Lung (tissue), 12 donors: ENCODE measurements around the gene WASF2. TPM values are rescaled to one million over a fixed set of nuclear protein-coding genes. Genes with fewer than 3 reads are reported as not detected.

Experiments
- ATAC-seq: fragments of 200-7000 bp; cut with Tn5 transposase; one replicate; pipeline ENCODE4 v1.9.1; 2020; ENCODE audit warnings: moderate number of reproducible peaks; ENCODE audit not compliant: insufficient read depth, low FRiP score
- DNase-seq, 3 donors: peaks; one replicate each; pipeline ENCODE4 v3.0.0-alpha.2; 2013 to 2017
- H3K27ac ChIP-seq, 2 donors: one replicate each; pipeline ENCODE4 v1.5.1; 2013; ENCODE audit warnings: mild to moderate bottlenecking in 2 of 2, moderate library complexity in 2 of 2, control low read depth in 1 of 2, inconsistent platforms in 1 of 2, low read depth in 1 of 2, low read length in 1 of 2
- H3K27me3 ChIP-seq, 3 donors: one replicate each; pipeline ENCODE4 v1.5.1; 2013; ENCODE audit warnings: low read length in 2 of 3; ENCODE audit not compliant: control insufficient read depth in 3 of 3, insufficient read depth in 3 of 3
- H3K36me3 ChIP-seq, 4 donors: one replicate each; pipeline ENCODE4 v1.5.1; 2013; ENCODE audit warnings: low read length in 4 of 4, mild to moderate bottlenecking in 1 of 4, moderate library complexity in 1 of 4; ENCODE audit not compliant: control insufficient read depth in 4 of 4, insufficient read depth in 4 of 4
- H3K4me1 ChIP-seq, 5 donors: one replicate each; pipeline ENCODE4 v1.5.1; 2013; ENCODE audit warnings: low read length in 5 of 5, mild to moderate bottlenecking in 2 of 5, moderate library complexity in 1 of 5; ENCODE audit not compliant: control insufficient read depth in 5 of 5, insufficient read depth in 5 of 5
- H3K4me3 ChIP-seq: one replicate; pipeline ENCODE4 v1.5.1; 2013; ENCODE audit warnings: mild to moderate bottlenecking, control low read depth, moderate library complexity
- H3K9ac ChIP-seq, 2 donors: one replicate each; pipeline ENCODE4 v1.5.1; 2013; ENCODE audit warnings: low read length in 2 of 2, control low read depth in 1 of 2; ENCODE audit not compliant: insufficient read depth in 1 of 2
- H3K9me3 ChIP-seq, 4 donors: one replicate each; pipeline ENCODE4 v1.5.1; 2013; ENCODE audit warnings: low read length in 3 of 4, mild to moderate bottlenecking in 1 of 4, moderate library complexity in 1 of 4; ENCODE audit not compliant: control insufficient read depth in 4 of 4, insufficient read depth in 3 of 4
- WGBS, 2 donors: extraction: QIAGEN DNeasy Blood & Tissue Kit; methylation state at CpG; one replicate each; pipeline ENCODE4 v1.1.7; 2013; 5-methylcytosine and 5-hydroxymethylcytosine counted together
- polyA plus RNA-seq, 2 donors: library from polyadenylated mRNA; stranded (reverse); fragments of 200-250 nt; gene quantifications; one replicate each; pipeline ENCODE4 v1.2.1, GENCODE V29; 2013
- total RNA-seq, 2 donors: library from RNA; depleted of rRNA in 1 of 2; stranded (reverse); fragments of >200 nt in 1 of 2; gene quantifications; one replicate each; pipeline ENCODE4 v1.2.1, GENCODE V29; 2014 to 2021
- TF ChIP-seq, protein P1 (sequence below): IDR thresholded peaks from 2 replicates; pipeline ENCODE4 v1.5.1; 2012; ENCODE audit warnings: mild to moderate bottlenecking; ENCODE audit errors: control extremely low read depth, extremely low read depth
- donor health status: control.
- donor health status: control.
- donor health status: Bipolar disorder and iron deficiency.
- donor health status: healthy.
- donor health status: DM: yes; HTN: yes; CAD: no.

WASF2 gene
- total and polyA plus RNA-seq, 4 donors: 27.3 to 136 (median 49.5) TPM

DNA sequence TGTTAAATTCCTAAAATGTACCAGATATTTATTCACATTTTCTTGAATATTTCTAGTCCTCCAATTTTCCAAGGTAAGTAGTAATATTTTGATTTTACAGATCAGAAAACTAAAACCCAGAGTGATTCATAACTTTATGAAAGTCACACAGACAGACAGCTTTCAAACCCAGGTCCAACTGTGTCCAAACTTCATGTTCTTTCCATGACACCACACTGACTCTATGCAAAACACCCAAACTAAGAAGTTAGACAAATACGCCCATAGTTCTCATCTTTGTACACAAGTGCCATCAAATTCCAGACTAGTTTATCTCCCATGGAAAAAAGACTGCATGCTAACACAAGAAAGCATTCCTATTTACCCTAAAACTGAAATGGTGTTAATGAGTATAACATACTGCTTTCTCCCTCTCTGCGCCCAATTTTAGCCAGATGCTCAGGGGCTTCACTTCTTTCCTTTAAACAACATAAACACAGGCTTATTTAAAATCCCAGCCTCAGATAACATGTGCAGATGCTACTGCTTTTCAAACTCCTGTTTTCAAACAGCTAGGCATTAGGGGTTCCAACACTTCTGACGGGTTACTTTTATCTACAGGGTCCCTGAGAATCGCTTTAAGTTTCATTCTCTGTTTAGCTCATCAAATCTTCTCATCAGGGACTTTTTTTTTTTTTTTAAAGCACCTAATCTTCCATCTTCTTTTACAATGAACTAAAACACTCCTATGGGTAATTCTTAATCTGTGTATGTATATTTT lies 44.6 kb downstream of the WASF2 start:
- H3K27me3 ChIP-seq: no peaks in the 10 kb centered on the region
- TF ChIP-seq, protein P1, sequence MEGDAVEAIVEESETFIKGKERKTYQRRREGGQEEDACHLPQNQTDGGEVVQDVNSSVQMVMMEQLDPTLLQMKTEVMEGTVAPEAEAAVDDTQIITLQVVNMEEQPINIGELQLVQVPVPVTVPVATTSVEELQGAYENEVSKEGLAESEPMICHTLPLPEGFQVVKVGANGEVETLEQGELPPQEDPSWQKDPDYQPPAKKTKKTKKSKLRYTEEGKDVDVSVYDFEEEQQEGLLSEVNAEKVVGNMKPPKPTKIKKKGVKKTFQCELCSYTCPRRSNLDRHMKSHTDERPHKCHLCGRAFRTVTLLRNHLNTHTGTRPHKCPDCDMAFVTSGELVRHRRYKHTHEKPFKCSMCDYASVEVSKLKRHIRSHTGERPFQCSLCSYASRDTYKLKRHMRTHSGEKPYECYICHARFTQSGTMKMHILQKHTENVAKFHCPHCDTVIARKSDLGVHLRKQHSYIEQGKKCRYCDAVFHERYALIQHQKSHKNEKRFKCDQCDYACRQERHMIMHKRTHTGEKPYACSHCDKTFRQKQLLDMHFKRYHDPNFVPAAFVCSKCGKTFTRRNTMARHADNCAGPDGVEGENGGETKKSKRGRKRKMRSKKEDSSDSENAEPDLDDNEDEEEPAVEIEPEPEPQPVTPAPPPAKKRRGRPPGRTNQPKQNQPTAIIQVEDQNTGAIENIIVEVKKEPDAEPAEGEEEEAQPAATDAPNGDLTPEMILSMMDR: no peak
- WGBS, 2 donors: 80 to 89% methylated on average over 4 of the region's 4 CpGs
- H3K9ac ChIP-seq: no peak overlapping the region
- H3K27ac ChIP-seq: no peak overlapping the region
- no peak for DNase-seq
- peaks cover 0 to 11% (median 0%) of the 10 kb centered on the region in 5 donors for H3K4me1 ChIP-seq
- peaks cover 0 to 9% (median 5%) of the 10 kb centered on the region in 4 donors for H3K36me3 ChIP-seq
- no peak for ATAC-seq
- no peak overlapping the region for H3K4me3 ChIP-seq
- no peaks in the 10 kb centered on the region for H3K9me3 ChIP-seq

DNA sequence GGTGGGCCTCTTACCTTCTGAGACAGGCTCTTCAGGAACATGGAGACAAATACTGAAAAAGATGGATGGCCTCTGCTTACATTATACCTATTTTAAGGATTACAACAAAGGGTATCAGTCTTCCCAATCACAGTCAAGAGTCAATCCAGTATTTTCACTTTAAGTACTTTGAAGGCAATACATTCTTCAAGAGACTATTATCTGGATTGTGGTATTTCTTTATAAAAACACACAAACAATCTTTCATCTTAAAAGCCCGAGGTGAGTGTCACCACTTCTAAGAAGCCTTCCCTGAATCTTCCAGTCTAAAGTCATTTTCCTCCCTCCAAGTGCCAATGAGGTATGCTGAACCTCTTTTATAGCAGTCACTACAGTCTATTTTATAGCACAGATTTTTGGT lies 45.3 kb downstream of the WASF2 start:
- Histone ChIP-seq H3K4me3 (no peak overlapping the region), H3K9ac (no peak overlapping the region), H3K36me3 (peaks cover 0 to 9% (median 4%) of the 10 kb centered on the region in 4 donors), H3K27ac (no peak overlapping the region), H3K9me3 (no peaks in the 10 kb centered on the region), H3K4me1 (peaks cover 0 to 11% (median 0%) of the 10 kb centered on the region in 5 donors), H3K27me3 (no peaks in the 10 kb centered on the region)
- no peak for DNase-seq
- TF ChIP-seq, protein P1: no peak
- ATAC-seq: no peak
- 26 to 68% methylated on average over 1 of the region's 1 CpG for WGBS, 2 donors

DNA sequence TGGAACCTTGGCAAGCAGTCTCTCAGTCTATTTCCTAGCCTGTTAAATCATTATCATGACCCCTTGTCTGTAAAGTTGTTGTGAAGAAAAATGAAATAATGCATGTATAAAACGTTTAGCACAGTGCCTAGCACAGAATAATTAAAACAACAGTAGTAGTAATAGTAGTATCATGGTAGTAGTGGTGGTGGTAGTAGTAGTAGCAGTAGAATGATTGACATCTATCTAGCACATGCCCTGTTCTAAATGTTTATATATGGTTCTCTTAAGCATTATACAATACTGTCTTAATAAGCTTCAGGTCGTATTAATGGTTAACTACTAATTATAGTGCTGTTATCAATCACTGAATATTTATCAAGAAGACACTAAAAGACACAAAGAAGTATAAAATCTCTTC lies 50.8 kb downstream of the WASF2 start:
- H3K36me3 ChIP-seq: peaks cover 0 to 4% (median 0%) of the 10 kb centered on the region in 4 donors
- DNase-seq: no peak
- H3K4me1 ChIP-seq: peaks cover 10 to 38% (median 20%) of the 10 kb centered on the region in 5 donors
- H3K27me3 ChIP-seq: no peaks in the 10 kb centered on the region
- ATAC-seq: no peak
- no peaks in the 10 kb centered on the region for H3K9me3 ChIP-seq
- WGBS, 2 donors: 47 to 53% methylated on average over 2 of the region's 2 CpGs
- TF ChIP-seq, protein P1: no peak
- H3K4me3 ChIP-seq: no peak overlapping the region
- H3K27ac ChIP-seq: no peak overlapping the region
- no peak overlapping the region for H3K9ac ChIP-seq
